GM23338 (cell line): ENCODE measurements around the gene ATG2A.

Experiments
- CREB1 ChIP-seq: fragments of 250-450 bp; sonication (Bioruptor Pico); IDR thresholded peaks from 2 replicates; pipeline ENCODE4 v1.5.0; 2020; ENCODE audit warnings: low read depth, mild to moderate bottlenecking, moderate library complexity
- EZH2 ChIP-seq: fragments of 200-600 bp; sonication (generic); IDR thresholded peaks from one replicate; pipeline ENCODE4 v1.8.0; 2017; ENCODE audit warnings: antibody characterized with exemption, mild to moderate bottlenecking, low read depth; ENCODE audit not compliant: unreplicated experiment
- EZH2phosphoT487 ChIP-seq: fragments of 200-600 bp; sonication (generic); IDR thresholded peaks from one replicate; pipeline ENCODE4 v1.8.1; 2018; ENCODE audit warnings: antibody characterized with exemption; ENCODE audit not compliant: unreplicated experiment
- POLR2AphosphoS5 ChIP-seq: IDR thresholded peaks from 2 replicates; pipeline ENCODE4 v1.6.1; 2016; ENCODE audit warnings: antibody characterized with exemption, low read depth
- ZNF114 ChIP-seq: fragments of 250-450 bp; sonication (Bioruptor Pico); IDR thresholded peaks from 2 replicates; pipeline ENCODE4 v1.5.0; 2020; ENCODE audit warnings: mild to moderate bottlenecking, moderate library complexity
- ZNF331 ChIP-seq: fragments of 250-450 bp; sonication (Bioruptor Pico); IDR thresholded peaks from 2 replicates; pipeline ENCODE4 v1.5.0; 2020; ENCODE audit warnings: low read depth, mild to moderate bottlenecking, moderate library complexity
- TF ChIP-seq, protein P1 (sequence below), 2 experiments: fragments of 200-600 bp in 1 of 2; sonication (generic) in 1 of 2; conservative IDR thresholded peaks; 2 replicates each; pipeline versions ENCODE4 v1.5.1 to v1.6.1; 2016 to 2017; ENCODE audit warnings: antibody characterized with exemption in 2 of 2, low read depth in 2 of 2, mild to moderate bottlenecking in 2 of 2, moderate library complexity in 1 of 2
- TF ChIP-seq, protein P2 (sequence below): IDR thresholded peaks from 2 replicates; pipeline ENCODE4 v1.6.1; 2016; ENCODE audit warnings: antibody characterized with exemption

DNA sequence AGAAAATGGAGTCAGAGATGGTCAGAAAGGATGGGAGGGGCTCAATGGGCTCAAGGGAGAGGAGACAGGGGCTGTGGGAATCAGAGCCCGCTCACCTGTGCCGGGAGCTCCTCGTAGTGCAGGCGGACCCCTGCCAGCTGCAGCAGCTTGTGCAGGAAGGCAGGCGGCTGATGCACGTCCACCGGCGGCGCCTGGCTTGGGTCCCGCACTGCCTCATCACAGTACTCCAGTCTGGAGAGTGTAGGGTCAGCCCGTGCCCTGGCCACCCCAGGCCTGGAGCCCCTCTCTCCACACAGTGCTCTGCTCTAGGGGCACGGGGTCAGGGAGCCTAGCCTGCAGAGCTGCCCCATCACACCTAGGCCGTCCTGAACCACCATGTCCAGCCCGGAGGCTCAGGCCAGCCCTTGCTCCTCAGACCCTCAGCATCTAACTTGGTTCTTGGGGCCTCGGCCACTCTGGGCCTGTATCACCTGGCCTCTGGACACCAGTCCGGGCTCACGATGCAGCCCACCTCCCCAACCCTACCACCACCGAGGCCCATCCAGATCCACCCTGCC lies 3.8 kb downstream of the ATG2A start:
- TF ChIP-seq, protein P1, sequence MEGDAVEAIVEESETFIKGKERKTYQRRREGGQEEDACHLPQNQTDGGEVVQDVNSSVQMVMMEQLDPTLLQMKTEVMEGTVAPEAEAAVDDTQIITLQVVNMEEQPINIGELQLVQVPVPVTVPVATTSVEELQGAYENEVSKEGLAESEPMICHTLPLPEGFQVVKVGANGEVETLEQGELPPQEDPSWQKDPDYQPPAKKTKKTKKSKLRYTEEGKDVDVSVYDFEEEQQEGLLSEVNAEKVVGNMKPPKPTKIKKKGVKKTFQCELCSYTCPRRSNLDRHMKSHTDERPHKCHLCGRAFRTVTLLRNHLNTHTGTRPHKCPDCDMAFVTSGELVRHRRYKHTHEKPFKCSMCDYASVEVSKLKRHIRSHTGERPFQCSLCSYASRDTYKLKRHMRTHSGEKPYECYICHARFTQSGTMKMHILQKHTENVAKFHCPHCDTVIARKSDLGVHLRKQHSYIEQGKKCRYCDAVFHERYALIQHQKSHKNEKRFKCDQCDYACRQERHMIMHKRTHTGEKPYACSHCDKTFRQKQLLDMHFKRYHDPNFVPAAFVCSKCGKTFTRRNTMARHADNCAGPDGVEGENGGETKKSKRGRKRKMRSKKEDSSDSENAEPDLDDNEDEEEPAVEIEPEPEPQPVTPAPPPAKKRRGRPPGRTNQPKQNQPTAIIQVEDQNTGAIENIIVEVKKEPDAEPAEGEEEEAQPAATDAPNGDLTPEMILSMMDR (conservative IDR thresholded peaks at IDR 0.05; ENCODE audit: low read depth in 2 of 2), result no peak
- no peak for TF ChIP-seq ZNF114
- TF ChIP-seq CREB1, result no peak
- no peak for TF ChIP-seq EZH2phosphoT487
- no peak for TF ChIP-seq ZNF331 (CRISPR knock-in tag)
- TF ChIP-seq, protein P2, sequence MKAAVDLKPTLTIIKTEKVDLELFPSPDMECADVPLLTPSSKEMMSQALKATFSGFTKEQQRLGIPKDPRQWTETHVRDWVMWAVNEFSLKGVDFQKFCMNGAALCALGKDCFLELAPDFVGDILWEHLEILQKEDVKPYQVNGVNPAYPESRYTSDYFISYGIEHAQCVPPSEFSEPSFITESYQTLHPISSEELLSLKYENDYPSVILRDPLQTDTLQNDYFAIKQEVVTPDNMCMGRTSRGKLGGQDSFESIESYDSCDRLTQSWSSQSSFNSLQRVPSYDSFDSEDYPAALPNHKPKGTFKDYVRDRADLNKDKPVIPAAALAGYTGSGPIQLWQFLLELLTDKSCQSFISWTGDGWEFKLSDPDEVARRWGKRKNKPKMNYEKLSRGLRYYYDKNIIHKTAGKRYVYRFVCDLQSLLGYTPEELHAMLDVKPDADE, result no peak
- TF ChIP-seq EZH2, result no peak
- no peak for TF ChIP-seq POLR2AphosphoS5
